GM23338 (cell line): ENCODE data around the gene SETX. TPM values are rescaled to one million over a fixed set of nuclear protein-coding genes. Genes with fewer than 3 reads are reported as not detected.

Source experiments
- ATAC-seq: fragments of 200-7000 bp; cut with Tn5 transposase; 3 replicates; pipeline ENCODE4 v1.9.1; 2020
- DNase-seq: peaks from one replicate; pipeline ENCODE4 v3.0.0-alpha.2; 2015; ENCODE audit warnings: low spot score
- H2AFZ ChIP-seq: fragments of 200-600 bp; sonication (generic); 2 replicates; pipeline ENCODE4 v1.8.0; 2016; ENCODE audit warnings: antibody characterized with exemption, mild to moderate bottlenecking, moderate library complexity
- H3F3A ChIP-seq: fragments of 200-600 bp; sonication (generic); replicated peaks from 2 replicates; pipeline ENCODE4 v1.8.0; 2017; ENCODE audit warnings: antibody characterized with exemption, mixed run types, low read depth
- H3K27ac ChIP-seq: fragments of 200-600 bp; sonication (generic); 2 replicates; pipeline ENCODE4 v1.6.1; 2016; ENCODE audit warnings: low read depth
- H3K27me3 ChIP-seq: fragments of 200-600 bp; sonication (generic); 2 replicates; pipeline ENCODE4 v1.8.0; 2016; ENCODE audit warnings: mild to moderate bottlenecking, mixed run types, moderate library complexity; ENCODE audit not compliant: insufficient read depth
- H3K36me3 ChIP-seq: fragments of 200-600 bp; sonication (generic); 2 replicates; pipeline ENCODE4 v1.8.0; 2016; ENCODE audit warnings: mild to moderate bottlenecking; ENCODE audit not compliant: insufficient read depth
- H3K4me1 ChIP-seq: fragments of 200-600 bp; sonication (generic); 2 replicates; pipeline ENCODE4 v1.8.0; 2016; ENCODE audit warnings: mild to moderate bottlenecking, moderate library complexity; ENCODE audit not compliant: insufficient read depth
- H3K4me2 ChIP-seq: fragments of 200-600 bp; sonication (generic); 2 replicates; pipeline ENCODE4 v1.7.1; 2017; ENCODE audit warnings: mixed run types
- H3K4me3 ChIP-seq: fragments of 200-600 bp; sonication (generic); 2 replicates; pipeline ENCODE4 v1.6.1; 2016; ENCODE audit warnings: mixed run types
- H3K79me2 ChIP-seq: fragments of 200-600 bp; sonication (generic); replicated peaks from 2 replicates; pipeline ENCODE4 v1.8.0; 2017; ENCODE audit warnings: mild to moderate bottlenecking; ENCODE audit not compliant: insufficient read depth
- H3K9me2 ChIP-seq: fragments of 200-600 bp; sonication (generic); 2 replicates; pipeline ENCODE4 v1.8.0; 2017; ENCODE audit not compliant: insufficient read depth
- H4K20me1 ChIP-seq: fragments of 200-600 bp; sonication (generic); replicated peaks from 2 replicates; pipeline ENCODE4 v1.8.0; 2017; ENCODE audit warnings: mild to moderate bottlenecking; ENCODE audit not compliant: insufficient read depth
- H3K27ac Mint-ChIP-seq: 2 replicates; pipeline ENCODE4 v1.8.0; 2020; ENCODE audit warnings: inconsistent platforms, mild to moderate bottlenecking, moderate library complexity, mixed read lengths
- H3K27me3 Mint-ChIP-seq: 3 replicates; pipeline ENCODE4 v1.8.0; 2022; ENCODE audit warnings: low read depth, mild to moderate bottlenecking, moderate library complexity, mixed read lengths, inconsistent platforms; ENCODE audit not compliant: insufficient read depth, poor library complexity
- H3K36me3 Mint-ChIP-seq: 3 replicates; pipeline ENCODE4 v1.8.0; 2021; ENCODE audit warnings: low read depth, mild to moderate bottlenecking, inconsistent platforms, moderate library complexity, mixed read lengths
- H3K4me1 Mint-ChIP-seq: 3 replicates; pipeline ENCODE4 v1.8.0; 2020; ENCODE audit warnings: mild to moderate bottlenecking, inconsistent platforms, mixed read lengths
- H3K4me3 Mint-ChIP-seq: 3 replicates; pipeline ENCODE4 v1.8.0; 2021; ENCODE audit warnings: moderate library complexity, mild to moderate bottlenecking, inconsistent platforms, mixed read lengths
- H3K9me3 Mint-ChIP-seq: 3 replicates; pipeline ENCODE4 v1.8.0; 2020; ENCODE audit warnings: moderate library complexity, mild to moderate bottlenecking, inconsistent platforms, mixed read lengths
- CREB1 ChIP-seq: fragments of 250-450 bp; sonication (Bioruptor Pico); IDR thresholded peaks from 2 replicates; pipeline ENCODE4 v1.5.0; 2020; ENCODE audit warnings: low read depth, mild to moderate bottlenecking, moderate library complexity
- ETS1 ChIP-seq: IDR thresholded peaks from 2 replicates; pipeline ENCODE4 v1.6.1; 2016; ENCODE audit warnings: antibody characterized with exemption
- EZH2 ChIP-seq: fragments of 200-600 bp; sonication (generic); IDR thresholded peaks from one replicate; pipeline ENCODE4 v1.8.0; 2017; ENCODE audit warnings: antibody characterized with exemption, mild to moderate bottlenecking, low read depth; ENCODE audit not compliant: unreplicated experiment
- EZH2phosphoT487 ChIP-seq: fragments of 200-600 bp; sonication (generic); IDR thresholded peaks from one replicate; pipeline ENCODE4 v1.8.1; 2018; ENCODE audit warnings: antibody characterized with exemption; ENCODE audit not compliant: unreplicated experiment
- JUNB ChIP-seq: IDR thresholded peaks from one replicate; pipeline ENCODE4 v1.6.1; 2016; ENCODE audit warnings: antibody characterized with exemption; ENCODE audit not compliant: unreplicated experiment
- NANOG ChIP-seq: IDR thresholded peaks from 2 replicates; pipeline ENCODE4 v1.6.1; 2016; ENCODE audit warnings: antibody characterized with exemption, borderline replicate concordance
- POLR2AphosphoS5 ChIP-seq: IDR thresholded peaks from 2 replicates; pipeline ENCODE4 v1.6.1; 2016; ENCODE audit warnings: antibody characterized with exemption, low read depth
- STAT1 ChIP-seq: IDR thresholded peaks from one replicate; pipeline ENCODE4 v1.6.1; 2016; ENCODE audit warnings: antibody characterized with exemption; ENCODE audit not compliant: unreplicated experiment
- ZNF114 ChIP-seq: fragments of 250-450 bp; sonication (Bioruptor Pico); IDR thresholded peaks from 2 replicates; pipeline ENCODE4 v1.5.0; 2020; ENCODE audit warnings: mild to moderate bottlenecking, moderate library complexity
- ZNF331 ChIP-seq: fragments of 250-450 bp; sonication (Bioruptor Pico); IDR thresholded peaks from 2 replicates; pipeline ENCODE4 v1.5.0; 2020; ENCODE audit warnings: low read depth, mild to moderate bottlenecking, moderate library complexity
- polyA plus RNA-seq: library from polyadenylated mRNA; unstranded; fragments of >200 nt; fragmentation: Nextera tagmentation; extraction: Ambion mirVana; gene quantifications from 2 replicates; pipeline ENCODE4 v1.2.1, GENCODE V29; 2016
- total RNA-seq: library from RNA; depleted of rRNA; stranded (reverse); fragments of >200 nt; shearing (Covaris generic); gene quantifications from 2 replicates; pipeline ENCODE4 v1.2.3, GENCODE V29; 2014
- TF ChIP-seq, protein P1 (sequence below): IDR thresholded peaks from one replicate; pipeline ENCODE4 v1.6.1; 2018; ENCODE audit warnings: antibody characterized with exemption; ENCODE audit not compliant: unreplicated experiment
- TF ChIP-seq, protein P2 (sequence below): fragments of 250-450 bp; sonication (Bioruptor Pico); IDR thresholded peaks from 2 replicates; pipeline ENCODE4 v1.5.0; 2020; ENCODE audit warnings: mild to moderate bottlenecking, moderate library complexity
- TF ChIP-seq, protein P3 (sequence below), 2 experiments: fragments of 200-600 bp in 1 of 2; sonication (generic) in 1 of 2; conservative IDR thresholded peaks; 2 replicates each; pipeline versions ENCODE4 v1.5.1 to v1.6.1; 2016 to 2017; ENCODE audit warnings: antibody characterized with exemption in 2 of 2, low read depth in 2 of 2, mild to moderate bottlenecking in 2 of 2, moderate library complexity in 1 of 2

The SETX gene
- total and polyA plus RNA-seq, 2 experiments from 2014 or later: 17.5 to 49.9 TPM

GRCh38 chr9:132366481-132366880 is 11.7 kb upstream of the SETX start:
- peaks cover 7% of the 10 kb centered on the region for H3K27me3 Mint-ChIP-seq
- DNase-seq: no peak
- Histone ChIP-seq H3K4me3 (no peak overlapping the region), H2AFZ (no peak overlapping the region), H3K4me1 (no peaks in the 10 kb centered on the region), H3K9me2 (no peaks in the 10 kb centered on the region), H3F3A (no peaks in the 10 kb centered on the region), H3K27ac (no peak overlapping the region), H3K36me3 (no peaks in the 10 kb centered on the region), H3K79me2 (no peaks in the 10 kb centered on the region), H3K27me3 (no peaks in the 10 kb centered on the region), H4K20me1 (no peaks in the 10 kb centered on the region), H3K4me2 (no peak overlapping the region)
- H3K9me3 Mint-ChIP-seq: no peaks in the 10 kb centered on the region
- H3K27ac Mint-ChIP-seq: no peak overlapping the region
- ATAC-seq: no peak
- no peak overlapping the region for H3K4me3 Mint-ChIP-seq
- H3K4me1 Mint-ChIP-seq: no peaks in the 10 kb centered on the region
- H3K36me3 Mint-ChIP-seq: no peaks in the 10 kb centered on the region
- TF ChIP-seq ZNF331 (CRISPR knock-in tag): no peak
- no peak for TF ChIP-seq CREB1 (CRISPR knock-in tag)
- TF ChIP-seq, protein P1, sequence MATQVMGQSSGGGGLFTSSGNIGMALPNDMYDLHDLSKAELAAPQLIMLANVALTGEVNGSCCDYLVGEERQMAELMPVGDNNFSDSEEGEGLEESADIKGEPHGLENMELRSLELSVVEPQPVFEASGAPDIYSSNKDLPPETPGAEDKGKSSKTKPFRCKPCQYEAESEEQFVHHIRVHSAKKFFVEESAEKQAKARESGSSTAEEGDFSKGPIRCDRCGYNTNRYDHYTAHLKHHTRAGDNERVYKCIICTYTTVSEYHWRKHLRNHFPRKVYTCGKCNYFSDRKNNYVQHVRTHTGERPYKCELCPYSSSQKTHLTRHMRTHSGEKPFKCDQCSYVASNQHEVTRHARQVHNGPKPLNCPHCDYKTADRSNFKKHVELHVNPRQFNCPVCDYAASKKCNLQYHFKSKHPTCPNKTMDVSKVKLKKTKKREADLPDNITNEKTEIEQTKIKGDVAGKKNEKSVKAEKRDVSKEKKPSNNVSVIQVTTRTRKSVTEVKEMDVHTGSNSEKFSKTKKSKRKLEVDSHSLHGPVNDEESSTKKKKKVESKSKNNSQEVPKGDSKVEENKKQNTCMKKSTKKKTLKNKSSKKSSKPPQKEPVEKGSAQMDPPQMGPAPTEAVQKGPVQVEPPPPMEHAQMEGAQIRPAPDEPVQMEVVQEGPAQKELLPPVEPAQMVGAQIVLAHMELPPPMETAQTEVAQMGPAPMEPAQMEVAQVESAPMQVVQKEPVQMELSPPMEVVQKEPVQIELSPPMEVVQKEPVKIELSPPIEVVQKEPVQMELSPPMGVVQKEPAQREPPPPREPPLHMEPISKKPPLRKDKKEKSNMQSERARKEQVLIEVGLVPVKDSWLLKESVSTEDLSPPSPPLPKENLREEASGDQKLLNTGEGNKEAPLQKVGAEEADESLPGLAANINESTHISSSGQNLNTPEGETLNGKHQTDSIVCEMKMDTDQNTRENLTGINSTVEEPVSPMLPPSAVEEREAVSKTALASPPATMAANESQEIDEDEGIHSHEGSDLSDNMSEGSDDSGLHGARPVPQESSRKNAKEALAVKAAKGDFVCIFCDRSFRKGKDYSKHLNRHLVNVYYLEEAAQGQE: no peak
- TF ChIP-seq EZH2: no peak
- TF ChIP-seq EZH2phosphoT487: no peak
- TF ChIP-seq POLR2AphosphoS5: no peak
- no peak for TF ChIP-seq JUNB
- no peak for TF ChIP-seq STAT1
- TF ChIP-seq, protein P2, sequence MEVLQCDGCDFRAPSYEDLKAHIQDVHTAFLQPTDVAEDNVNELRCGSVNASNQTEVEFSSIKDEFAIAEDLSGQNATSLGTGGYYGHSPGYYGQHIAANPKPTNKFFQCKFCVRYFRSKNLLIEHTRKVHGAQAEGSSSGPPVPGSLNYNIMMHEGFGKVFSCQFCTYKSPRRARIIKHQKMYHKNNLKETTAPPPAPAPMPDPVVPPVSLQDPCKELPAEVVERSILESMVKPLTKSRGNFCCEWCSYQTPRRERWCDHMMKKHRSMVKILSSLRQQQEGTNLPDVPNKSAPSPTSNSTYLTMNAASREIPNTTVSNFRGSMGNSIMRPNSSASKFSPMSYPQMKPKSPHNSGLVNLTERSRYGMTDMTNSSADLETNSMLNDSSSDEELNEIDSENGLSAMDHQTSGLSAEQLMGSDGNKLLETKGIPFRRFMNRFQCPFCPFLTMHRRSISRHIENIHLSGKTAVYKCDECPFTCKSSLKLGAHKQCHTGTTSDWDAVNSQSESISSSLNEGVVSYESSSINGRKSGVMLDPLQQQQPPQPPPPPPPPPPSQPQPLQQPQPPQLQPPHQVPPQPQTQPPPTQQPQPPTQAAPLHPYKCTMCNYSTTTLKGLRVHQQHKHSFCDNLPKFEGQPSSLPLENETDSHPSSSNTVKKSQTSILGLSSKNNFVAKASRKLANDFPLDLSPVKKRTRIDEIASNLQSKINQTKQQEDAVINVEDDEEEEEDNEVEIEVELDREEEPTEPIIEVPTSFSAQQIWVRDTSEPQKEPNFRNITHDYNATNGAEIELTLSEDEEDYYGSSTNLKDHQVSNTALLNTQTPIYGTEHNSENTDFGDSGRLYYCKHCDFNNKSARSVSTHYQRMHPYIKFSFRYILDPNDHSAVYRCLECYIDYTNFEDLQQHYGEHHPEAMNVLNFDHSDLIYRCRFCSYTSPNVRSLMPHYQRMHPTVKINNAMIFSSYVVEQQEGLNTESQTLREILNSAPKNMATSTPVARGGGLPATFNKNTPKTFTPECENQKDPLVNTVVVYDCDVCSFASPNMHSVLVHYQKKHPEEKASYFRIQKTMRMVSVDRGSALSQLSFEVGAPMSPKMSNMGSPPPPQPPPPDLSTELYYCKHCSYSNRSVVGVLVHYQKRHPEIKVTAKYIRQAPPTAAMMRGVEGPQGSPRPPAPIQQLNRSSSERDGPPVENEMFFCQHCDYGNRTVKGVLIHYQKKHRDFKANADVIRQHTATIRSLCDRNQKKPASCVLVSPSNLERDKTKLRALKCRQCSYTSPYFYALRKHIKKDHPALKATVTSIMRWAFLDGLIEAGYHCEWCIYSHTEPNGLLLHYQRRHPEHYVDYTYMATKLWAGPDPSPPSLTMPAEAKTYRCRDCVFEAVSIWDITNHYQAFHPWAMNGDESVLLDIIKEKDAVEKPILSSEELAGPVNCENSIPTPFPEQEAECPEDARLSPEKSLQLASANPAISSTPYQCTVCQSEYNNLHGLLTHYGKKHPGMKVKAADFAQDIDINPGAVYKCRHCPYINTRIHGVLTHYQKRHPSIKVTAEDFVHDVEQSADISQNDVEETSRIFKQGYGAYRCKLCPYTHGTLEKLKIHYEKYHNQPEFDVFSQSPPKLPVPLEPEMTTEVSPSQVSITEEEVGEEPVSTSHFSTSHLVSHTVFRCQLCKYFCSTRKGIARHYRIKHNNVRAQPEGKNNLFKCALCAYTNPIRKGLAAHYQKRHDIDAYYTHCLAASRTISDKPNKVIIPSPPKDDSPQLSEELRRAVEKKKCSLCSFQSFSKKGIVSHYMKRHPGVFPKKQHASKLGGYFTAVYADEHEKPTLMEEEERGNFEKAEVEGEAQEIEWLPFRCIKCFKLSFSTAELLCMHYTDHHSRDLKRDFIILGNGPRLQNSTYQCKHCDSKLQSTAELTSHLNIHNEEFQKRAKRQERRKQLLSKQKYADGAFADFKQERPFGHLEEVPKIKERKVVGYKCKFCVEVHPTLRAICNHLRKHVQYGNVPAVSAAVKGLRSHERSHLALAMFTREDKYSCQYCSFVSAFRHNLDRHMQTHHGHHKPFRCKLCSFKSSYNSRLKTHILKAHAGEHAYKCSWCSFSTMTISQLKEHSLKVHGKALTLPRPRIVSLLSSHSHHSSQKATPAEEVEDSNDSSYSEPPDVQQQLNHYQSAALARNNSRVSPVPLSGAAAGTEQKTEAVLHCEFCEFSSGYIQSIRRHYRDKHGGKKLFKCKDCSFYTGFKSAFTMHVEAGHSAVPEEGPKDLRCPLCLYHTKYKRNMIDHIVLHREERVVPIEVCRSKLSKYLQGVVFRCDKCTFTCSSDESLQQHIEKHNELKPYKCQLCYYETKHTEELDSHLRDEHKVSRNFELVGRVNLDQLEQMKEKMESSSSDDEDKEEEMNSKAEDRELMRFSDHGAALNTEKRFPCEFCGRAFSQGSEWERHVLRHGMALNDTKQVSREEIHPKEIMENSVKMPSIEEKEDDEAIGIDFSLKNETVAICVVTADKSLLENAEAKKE (CRISPR knock-in tag): no peak
- TF ChIP-seq, protein P3, sequence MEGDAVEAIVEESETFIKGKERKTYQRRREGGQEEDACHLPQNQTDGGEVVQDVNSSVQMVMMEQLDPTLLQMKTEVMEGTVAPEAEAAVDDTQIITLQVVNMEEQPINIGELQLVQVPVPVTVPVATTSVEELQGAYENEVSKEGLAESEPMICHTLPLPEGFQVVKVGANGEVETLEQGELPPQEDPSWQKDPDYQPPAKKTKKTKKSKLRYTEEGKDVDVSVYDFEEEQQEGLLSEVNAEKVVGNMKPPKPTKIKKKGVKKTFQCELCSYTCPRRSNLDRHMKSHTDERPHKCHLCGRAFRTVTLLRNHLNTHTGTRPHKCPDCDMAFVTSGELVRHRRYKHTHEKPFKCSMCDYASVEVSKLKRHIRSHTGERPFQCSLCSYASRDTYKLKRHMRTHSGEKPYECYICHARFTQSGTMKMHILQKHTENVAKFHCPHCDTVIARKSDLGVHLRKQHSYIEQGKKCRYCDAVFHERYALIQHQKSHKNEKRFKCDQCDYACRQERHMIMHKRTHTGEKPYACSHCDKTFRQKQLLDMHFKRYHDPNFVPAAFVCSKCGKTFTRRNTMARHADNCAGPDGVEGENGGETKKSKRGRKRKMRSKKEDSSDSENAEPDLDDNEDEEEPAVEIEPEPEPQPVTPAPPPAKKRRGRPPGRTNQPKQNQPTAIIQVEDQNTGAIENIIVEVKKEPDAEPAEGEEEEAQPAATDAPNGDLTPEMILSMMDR (conservative IDR thresholded peaks at IDR 0.05; ENCODE audit: low read depth in 2 of 2): no peak
- no peak for TF ChIP-seq ETS1
- TF ChIP-seq ZNF114: no peak
- no peak for TF ChIP-seq NANOG
